Left lung (tissue), 10 donors: ENCODE data around the gene KCTD7. TPM values are rescaled to one million over a fixed set of nuclear protein-coding genes. Genes with fewer than 3 reads are reported as not detected.
"Not testable (repeated sequence)": the region's sequence is repeated elsewhere in the genome, so short reads cannot be mapped to it uniquely, and the experiment has no call there.

Experiments used
- ATAC-seq: fragments of 200-7000 bp; cut with Tn5 transposase; one replicate; pipeline ENCODE4 v1.9.1; 2020; ENCODE audit warnings: moderate library complexity
- DNase-seq, 4 donors: peaks; one replicate each; pipeline ENCODE4 v3.0.0-alpha.2; 2013 to 2020
- H3K27ac ChIP-seq, 2 donors: fragments of 200-600 bp; sonication (generic) in 1 of 2; one replicate each; pipeline versions ENCODE4 v1.5.0 to v1.8.0; 2020 to 2021
- H3K27me3 ChIP-seq, 2 donors: fragments of 200-600 bp; sonication (generic) in 1 of 2; one replicate each; pipeline versions ENCODE4 v1.5.0 to v1.8.0; 2020 to 2021
- H3K36me3 ChIP-seq, 2 donors: fragments of 200-600 bp; sonication (generic) in 1 of 2; one replicate each; pipeline versions ENCODE4 v1.5.0 to v1.8.0; 2020 to 2021
- H3K4me1 ChIP-seq, 2 donors: fragments of 200-600 bp; one replicate each; pipeline ENCODE4 v1.8.0; 2021
- H3K4me3 ChIP-seq, 2 donors: fragments of 200-600 bp; sonication (generic) in 1 of 2; one replicate each; pipeline versions ENCODE4 v1.5.0 to v1.8.0; 2020 to 2021; ENCODE audit warnings: mild to moderate bottlenecking in 1 of 2
- H3K9me3 ChIP-seq, 2 donors: fragments of 200-600 bp; sonication (generic) in 1 of 2; one replicate each; pipeline versions ENCODE4 v1.5.0 to v1.8.0; 2020 to 2021
- CTCF ChIP-seq, 2 donors: fragments of 200-600 bp; sonication (generic) in 1 of 2; IDR thresholded peaks; one replicate each; pipeline versions ENCODE4 v1.5.0 to v1.8.0; 2021; ENCODE audit warnings: antibody characterized with exemption in 2 of 2
- intact Hi-C, 2 donors: fragments of 100-400 bp; cut with DNase I; formaldehyde crosslinking; loops; one replicate each; pipeline versions ENCODE4 v1.11.2 to v1.14.2; 2022
- polyA plus RNA-seq, 6 donors: library from polyadenylated mRNA; unstranded; fragments of 120-200 nt; gene quantifications; one replicate each; pipeline ENCODE4 v1.2.1, GENCODE V29; 2013; ENCODE audit not compliant: insufficient read length in 6 of 6
- total RNA-seq, 2 donors: library from RNA; stranded (reverse); fragmentation: NEBNext Ultra II Directional; extraction: Animal tissue kit (Norgen Biotek cat#: 25700); gene quantifications; one replicate each; pipeline ENCODE4 v1.2.1, GENCODE V29; 2021
- donor health status: DM: no; HTN: yes; CAD: no.
- donor health status: DM: no; HTN: no; CAD: no.

The KCTD7 gene
- total and polyA plus RNA-seq, 8 donors, result 10.4 to 32.2 (median 28.5) TPM

GRCh38 chr7:66627881-66628360, 760 bp upstream of the KCTD7 start:
- Histone ChIP-seq H3K9me3 (no peaks in the 10 kb centered on the region), H3K4me1 (peaks cover 0 to 42% of the 10 kb centered on the region in 2 donors), H3K36me3 (no peaks in the 10 kb centered on the region), H3K27me3 (no peaks in the 10 kb centered on the region), H3K4me3 (peak overlapping the region; percentile 56 to 70), H3K27ac (peak overlapping the region; percentile 95 to 98)
- no peak for TF ChIP-seq CTCF (IDR thresholded peaks at IDR 0.05)
- peak; percentile 35 for ATAC-seq
- no peak for DNase-seq
- intact Hi-C loops, result no loop called here

- Histone ChIP-seq H3K36me3 (peaks cover 0 to 14% of the 10 kb centered on the region in 2 donors), H3K4me1 (peaks cover 0 to 42% of the 10 kb centered on the region in 2 donors), H3K27ac (peak overlapping the region; percentile 93 to 98), H3K9me3 (no peaks in the 10 kb centered on the region), H3K4me3 (peak overlapping the region; percentile 55 to 70), H3K27me3 (no peaks in the 10 kb centered on the region)
- DNase-seq (peak in 2 of 4 donors; percentile 20 to 51), ATAC-seq (peak; percentile 15)
- no peak for TF ChIP-seq CTCF (IDR thresholded peaks at IDR 0.05)
- intact Hi-C loops, result no loop called here
Observed at GRCh38 chr7:66629222-66630062, 761 bp downstream of the KCTD7 start.

- Histone ChIP-seq H3K4me1 (peaks cover 0 to 42% of the 10 kb centered on the region in 2 donors), H3K27me3 (no peaks in the 10 kb centered on the region), H3K36me3 (peaks cover 0 to 21% of the 10 kb centered on the region in 2 donors), H3K9me3 (no peaks in the 10 kb centered on the region), H3K4me3 (no peak overlapping the region), H3K27ac (no peak overlapping the region)
- intact Hi-C loops, result no loop called here
- no peak for TF ChIP-seq CTCF (IDR thresholded peaks at IDR 0.05)
- no peak for ATAC-seq
- no peak for DNase-seq
Observed at GRCh38 chr7:66630531-66630930, 1.9 kb downstream of the KCTD7 start.

- Histone ChIP-seq H3K4me1 (peaks cover 0 to 42% of the 10 kb centered on the region in 2 donors), H3K36me3 (peaks cover 0 to 21% of the 10 kb centered on the region in 2 donors), H3K27ac (peak overlapping the region in 1 of 2 donors; percentile 37), H3K27me3 (no peaks in the 10 kb centered on the region), H3K4me3 (no peak overlapping the region), H3K9me3 (no peaks in the 10 kb centered on the region)
- intact Hi-C loops, result no loop called here
- no peak for TF ChIP-seq CTCF (IDR thresholded peaks at IDR 0.05)
- DNase-seq (no peak), ATAC-seq (no peak)
Observed at GRCh38 chr7:66631471-66631870, 2.8 kb downstream of the KCTD7 start.

- peaks cover 0 to 54% of the 10 kb centered on the region in 2 donors for H3K36me3 ChIP-seq
- ATAC-seq (no peak), DNase-seq (no peak)
- peaks cover 0 to 26% of the 10 kb centered on the region in 2 donors for H3K4me1 ChIP-seq
- TF ChIP-seq CTCF (IDR thresholded peaks at IDR 0.05), result no peak
- no peak overlapping the region for H3K27ac ChIP-seq
- H3K9me3 ChIP-seq, result no peaks in the 10 kb centered on the region
- H3K4me3 ChIP-seq, result no peak overlapping the region
- intact Hi-C loops, result no loop called here
- H3K27me3 ChIP-seq, result no peaks in the 10 kb centered on the region
Observed at GRCh38 chr7:66634816-66635215, 6.1 kb downstream of the KCTD7 start.

- intact Hi-C loops, H3K27me3 ChIP-seq, H3K4me3 ChIP-seq, H3K9me3 ChIP-seq, DNase-seq: not testable (repeated sequence)
- peak; percentile 41 for ATAC-seq
- Histone ChIP-seq H3K36me3 (peaks cover 0 to 60% of the 10 kb centered on the region in 2 donors), H3K4me1 (peaks cover 0 to 20% of the 10 kb centered on the region in 2 donors), H3K27ac (peak overlapping the region in 1 of 2 donors; percentile 23)
Observed at GRCh38 chr7:66635322-66635981, 6.8 kb downstream of the KCTD7 start.

- intact Hi-C loops, H3K4me3 ChIP-seq, H3K9me3 ChIP-seq, DNase-seq, H3K27me3 ChIP-seq: not testable (repeated sequence)
- H3K36me3 ChIP-seq, result peaks cover 0 to 66% of the 10 kb centered on the region in 2 donors
- H3K4me1 ChIP-seq, result peaks cover 0 to 14% of the 10 kb centered on the region in 2 donors
- peak overlapping the region in 1 of 2 donors; percentile 23 for H3K27ac ChIP-seq
- ATAC-seq, result peak; percentile 75
Observed at GRCh38 chr7:66635982-66636546, 7.4 kb downstream of the KCTD7 start.
